ENCODE results near the gene SLC30A1.

Gene SLC30A1

GRCh38 chr1:211599250-211599649 lies 20.3 kb upstream of the SLC30A1 start:
- CTCF ChIA-PET, result interaction anchor here (0.7 kb wide), 1 partner anchor 56 kb away, joined by 3 read pairs; no protein-coding TSS in a partner anchor
- no peak for TF ChIP-seq CTCF (IDR thresholded peaks at IDR 0.05; ENCODE audit: control extremely low read depth, extremely low read depth, low read depth, missing control alignments)
- POLR2A ChIA-PET, result no interaction called here

GRCh38 chr1:211598514-211598913 lies 19.6 kb upstream of the SLC30A1 start:
- DNase-seq (ENCODE audit: extremely low spot score), result no peak
- ChIA-PET POLR2A (no interaction called here), CTCF (no interaction called here)
- TF ChIP-seq CTCF (IDR thresholded peaks at IDR 0.05; ENCODE audit: control extremely low read depth, extremely low read depth, low read depth, missing control alignments), result no peak

More at GRCh38 chr1:211599250-211599649, 20.3 kb upstream of the SLC30A1 start:
- DNase-seq (ENCODE audit: extremely low spot score), result no peak

GRCh38 chr1:211596418-211597181 lies 17.6 kb upstream of the SLC30A1 start:
- DNase-seq (ENCODE audit: extremely low spot score), result no peak
- ChIA-PET CTCF (interaction anchor here (0.9 kb wide), 1 partner anchor 14 kb away, joined by 3 read pairs; no protein-coding TSS in a partner anchor), POLR2A (no interaction called here)
- TF ChIP-seq CTCF (IDR thresholded peaks at IDR 0.05; ENCODE audit: control extremely low read depth, extremely low read depth, low read depth, missing control alignments), result no peak

GRCh38 chr1:211595419-211595818 lies 16.5 kb upstream of the SLC30A1 start:
- CTCF ChIA-PET, result interaction anchor here (0.9 kb wide), 1 partner anchor 15 kb away, joined by 3 read pairs; no protein-coding TSS in a partner anchor
- TF ChIP-seq CTCF (IDR thresholded peaks at IDR 0.05; ENCODE audit: control extremely low read depth, extremely low read depth, low read depth, missing control alignments), result no peak
- POLR2A ChIA-PET, result no interaction called here
- DNase-seq (ENCODE audit: extremely low spot score), result no peak

GRCh38 chr1:211591980-211592493 lies 13.1 kb upstream of the SLC30A1 start:
- CTCF ChIA-PET, result no interaction called here

More at GRCh38 chr1:211591980-211592493, 13.1 kb upstream of the SLC30A1 start:
- TF ChIP-seq CTCF (IDR thresholded peaks at IDR 0.05; ENCODE audit: control extremely low read depth, extremely low read depth, low read depth, missing control alignments), result no peak
- POLR2A ChIA-PET, result no interaction called here
- no peak for DNase-seq (ENCODE audit: extremely low spot score)

All from GM10248 (cell line).